NCI-H2081 treated with DMSO at 0.1 percent for 48 hours (cell line): ENCODE data around the gene TDG.
"Not testable (repeated sequence)": the region's sequence is repeated elsewhere in the genome, so short reads cannot be mapped to it uniquely, and the experiment has no call there.

ENCODE experiments used
- DNase-seq: peaks from one replicate; lab custom pipeline; 2025; lab: John Stamatoyannopoulos, UW

The TDG gene

DNA sequence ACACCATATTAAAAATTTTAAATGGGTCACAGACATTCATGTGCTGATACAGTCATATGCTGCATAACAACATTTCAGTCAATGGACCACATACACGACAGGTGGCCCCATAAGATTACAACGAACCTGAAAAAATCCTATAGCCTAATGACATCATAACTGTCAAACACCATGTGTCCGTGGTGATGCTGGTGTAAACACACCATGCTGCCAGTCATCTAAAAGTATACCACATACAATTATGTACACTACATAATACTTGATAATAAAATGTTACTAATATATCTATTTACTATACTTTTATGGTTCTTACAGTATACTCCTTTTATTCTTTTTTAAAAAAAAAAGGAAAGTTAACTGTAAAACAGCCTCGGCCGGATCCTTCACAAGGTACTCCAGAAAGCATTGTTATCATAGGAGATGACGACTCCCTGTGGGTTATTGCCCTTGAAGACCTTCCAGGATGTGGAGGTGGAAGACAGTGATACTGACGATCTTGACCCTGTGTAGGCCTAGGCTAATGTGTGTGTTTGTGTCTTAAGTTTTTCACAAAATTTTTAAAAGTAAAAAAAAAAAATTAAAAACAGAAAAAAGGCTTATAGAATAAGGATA lies 5.0 kb upstream of the TDG start:
- no peak for DNase-seq

GRCh38 chr12:103962493-103962892 lies 3.2 kb upstream of the TDG start:
- no peak for DNase-seq

GRCh38 chr12:103964805-103965204 lies 867 bp upstream of the TDG start:
- no peak for DNase-seq

GRCh38 chr12:103965255-103965589 lies 450 bp upstream of the TDG start:
- DNase-seq = no peak

DNA sequence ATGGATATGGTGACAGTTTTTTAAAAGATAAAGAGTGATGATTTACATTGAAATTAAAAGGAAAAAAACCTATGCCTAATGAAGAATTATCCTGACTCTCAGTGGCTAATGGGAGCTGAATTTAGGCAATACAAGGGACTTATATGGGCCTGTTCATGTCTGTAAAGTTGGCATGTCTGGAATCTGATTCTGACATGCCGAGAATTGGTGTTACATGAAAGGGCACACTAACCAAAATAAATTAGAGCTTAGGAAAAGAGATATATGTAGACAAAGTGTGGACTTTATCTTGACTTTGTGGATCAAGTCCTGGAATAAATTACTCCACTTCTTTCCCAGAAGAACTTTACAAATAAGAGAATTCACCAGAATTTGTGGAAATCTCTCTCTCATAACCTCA lies 1.1 kb downstream of the TDG start:
- no peak for DNase-seq

DNA sequence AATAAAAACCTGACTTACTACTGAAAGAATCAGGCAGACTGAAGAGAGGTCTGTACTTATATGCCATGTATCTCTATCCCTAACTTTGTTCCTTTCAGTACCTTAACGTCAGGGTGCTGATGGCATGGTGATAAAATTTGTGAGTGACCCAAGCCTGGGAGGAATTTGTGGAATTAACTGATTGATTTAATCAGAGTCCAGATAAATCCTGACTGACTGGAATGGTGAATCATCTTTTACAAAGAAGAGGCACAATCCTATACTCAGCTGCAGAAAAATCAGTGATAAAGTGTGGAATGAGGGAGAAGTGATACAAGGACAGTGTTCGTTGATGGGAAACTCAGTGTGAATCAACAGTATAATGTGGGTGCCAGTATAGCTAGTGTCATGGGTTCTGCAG lies 3.7 kb downstream of the TDG start:
- no peak for DNase-seq

DNA sequence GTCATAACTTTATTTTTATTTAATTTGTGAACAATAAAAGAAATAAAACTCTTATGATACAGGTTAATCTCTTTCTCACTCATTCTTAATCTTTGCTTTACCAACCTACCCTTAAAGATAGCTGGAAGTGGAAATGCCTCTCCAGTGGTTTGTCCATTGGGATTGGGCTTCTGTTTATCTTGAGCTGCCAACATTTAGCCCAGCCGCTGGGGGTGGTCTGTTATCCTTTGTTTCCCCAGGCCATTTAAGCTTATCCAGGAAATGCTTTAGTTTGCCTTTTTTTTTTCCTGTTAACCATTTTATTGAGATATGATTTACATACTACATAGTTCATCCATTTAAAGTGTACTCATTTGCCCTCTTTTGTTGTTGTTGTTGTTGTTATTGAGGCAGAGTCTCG lies 8.2 kb downstream of the TDG start:
- no peak for DNase-seq

- no peak for DNase-seq
Observed at GRCh38 chr12:103975368-103975767, 9.7 kb downstream of the TDG start.

GRCh38 chr12:103978384-103978982 lies 12.8 kb downstream of the TDG start:
- no peak for DNase-seq

GRCh38 chr12:103986829-103987228 lies 21.2 kb downstream of the TDG start:
- DNase-seq = no peak

DNA sequence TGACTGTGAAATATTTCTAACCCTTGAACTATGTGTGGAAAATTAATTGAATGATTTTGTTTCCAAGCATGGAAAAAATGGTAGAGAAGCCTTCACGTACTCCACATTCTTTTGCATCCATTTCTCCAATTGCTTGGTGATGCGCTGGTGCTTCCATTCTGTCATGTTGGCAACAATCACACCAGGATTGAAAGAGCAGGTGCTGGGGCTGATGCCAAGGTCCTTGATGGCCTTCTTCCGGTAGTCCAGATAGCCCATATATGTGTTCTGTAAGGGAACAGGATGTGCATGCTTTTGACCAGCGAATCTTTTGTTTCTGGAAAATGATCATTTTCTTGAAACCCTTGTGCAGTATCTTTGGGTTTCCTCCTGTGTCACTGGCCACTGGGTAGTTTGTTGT lies 28.6 kb downstream of the TDG start:
- no peak for DNase-seq

DNA sequence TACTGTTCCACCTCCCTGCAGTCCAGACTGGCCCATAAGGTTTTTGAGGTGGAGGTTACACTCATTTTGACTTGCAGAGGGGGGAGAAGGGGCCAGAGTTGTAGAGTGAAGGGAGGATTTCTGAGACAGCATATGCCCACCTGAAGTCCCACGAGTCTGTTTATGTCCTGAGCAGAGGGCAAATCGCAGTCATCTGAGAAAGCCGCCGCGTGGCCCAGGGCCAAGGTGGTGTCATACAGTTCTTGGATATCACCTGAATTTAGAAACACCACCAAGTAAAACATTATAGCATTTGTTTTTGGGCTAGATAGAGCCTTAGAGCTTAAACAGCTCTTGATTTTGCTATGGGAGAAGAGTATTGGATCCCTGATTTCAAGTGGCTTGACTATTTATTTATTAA lies 30.9 kb downstream of the TDG start:
- DNase-seq = no peak

DNA sequence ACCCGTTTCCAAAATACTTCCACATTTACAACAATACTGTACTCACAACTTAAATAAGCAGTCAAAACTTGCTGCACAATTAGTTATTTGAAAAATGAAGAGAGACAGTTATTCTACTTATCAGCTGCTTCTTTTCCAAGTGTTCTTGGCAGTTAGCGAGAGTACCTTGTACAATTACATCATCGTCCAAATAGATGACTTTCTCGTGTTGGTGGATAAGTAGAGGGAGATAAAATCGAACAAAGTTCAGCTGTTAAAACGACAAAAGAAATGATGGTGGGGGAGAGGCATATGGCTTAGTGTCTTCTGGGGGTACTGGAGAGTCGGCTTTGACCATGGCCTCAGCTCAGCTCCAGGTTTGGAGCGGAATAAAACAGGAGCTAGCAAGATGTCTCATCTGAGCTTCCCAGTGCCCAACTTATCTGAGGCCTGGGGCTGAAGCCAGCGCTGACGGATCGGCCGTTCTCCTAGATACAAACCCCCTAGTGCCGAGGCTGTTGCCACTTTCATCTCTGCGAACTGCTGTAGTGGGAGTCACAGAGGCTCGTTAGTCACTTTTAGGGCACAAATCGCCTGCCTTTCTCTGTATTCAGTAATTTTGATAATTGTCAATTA lies 31.7 kb downstream of the TDG start:
- no peak for DNase-seq

DNA sequence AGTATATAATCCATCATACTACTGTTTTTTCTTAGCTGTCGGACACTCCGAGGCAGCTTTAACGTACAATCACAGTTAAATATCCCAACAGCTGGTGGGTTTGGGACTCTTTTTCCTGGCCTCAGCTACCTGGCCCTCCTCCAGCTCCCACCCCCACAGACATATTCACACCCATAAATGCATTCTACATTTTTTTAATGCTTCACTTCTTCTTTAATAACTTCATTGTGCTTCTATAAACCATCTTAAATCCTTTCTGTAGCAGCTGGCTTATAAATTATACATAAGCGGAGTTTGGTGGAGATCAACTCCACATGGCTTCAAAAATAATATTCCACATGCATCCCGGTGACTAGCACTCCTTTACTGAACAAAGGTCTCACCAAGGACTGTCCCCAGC lies 33.3 kb downstream of the TDG start:
- DNase-seq = no peak

DNA sequence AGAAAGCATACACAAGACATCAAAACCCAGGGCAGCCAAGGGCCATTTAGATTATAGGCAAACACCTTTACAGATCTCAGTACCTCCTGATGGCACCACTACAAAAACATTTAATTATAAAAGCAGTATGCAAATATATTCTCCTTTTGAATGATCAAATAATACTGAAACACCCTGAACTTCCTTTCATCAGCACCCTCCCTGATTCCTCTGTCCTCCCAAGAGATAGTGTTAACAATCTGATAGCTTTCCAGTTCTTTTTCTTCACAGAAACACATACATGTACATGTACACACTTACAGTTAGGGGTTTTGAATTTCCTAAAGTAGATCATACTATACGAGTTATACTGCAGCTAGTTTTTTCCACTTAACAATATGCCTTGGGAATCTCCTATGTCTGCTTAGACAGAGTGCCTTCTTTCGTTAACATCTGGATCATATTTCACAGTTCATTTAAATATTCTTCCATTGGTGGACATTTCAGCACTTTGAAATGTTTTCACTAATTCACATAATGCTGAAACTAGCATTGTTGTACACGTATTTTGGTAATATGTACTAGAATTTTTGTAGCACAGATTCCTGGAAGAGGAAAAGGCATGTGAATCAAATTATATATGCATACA lies 35.2 kb downstream of the TDG start:
- DNase-seq = no peak

DNA sequence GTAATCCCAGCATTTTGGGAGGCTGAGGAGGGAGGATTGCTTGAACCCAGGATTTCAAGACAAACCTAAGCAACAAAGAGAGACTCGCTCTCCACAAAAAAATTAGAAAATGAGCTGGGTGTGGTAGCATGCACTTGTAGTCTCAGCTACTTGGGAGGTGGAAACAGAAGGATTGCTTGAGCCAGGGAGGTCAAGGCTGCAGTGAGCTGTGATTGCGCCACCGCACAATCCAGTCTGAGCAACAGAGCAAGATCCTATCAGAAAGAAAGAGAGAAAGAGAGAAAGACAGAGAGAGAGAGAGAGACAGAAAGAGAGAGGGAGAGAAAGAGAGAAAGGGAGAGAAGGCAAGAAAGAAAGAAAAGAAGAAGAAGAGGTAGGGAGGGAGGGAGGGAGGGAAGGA lies 37.0 kb downstream of the TDG start:
- no peak for DNase-seq

GRCh38 chr12:104003596-104003995 lies 37.9 kb downstream of the TDG start:
- no peak for DNase-seq

- no peak for DNase-seq
Observed at GRCh38 chr12:104006929-104007328, 41.3 kb downstream of the TDG start.

DNA sequence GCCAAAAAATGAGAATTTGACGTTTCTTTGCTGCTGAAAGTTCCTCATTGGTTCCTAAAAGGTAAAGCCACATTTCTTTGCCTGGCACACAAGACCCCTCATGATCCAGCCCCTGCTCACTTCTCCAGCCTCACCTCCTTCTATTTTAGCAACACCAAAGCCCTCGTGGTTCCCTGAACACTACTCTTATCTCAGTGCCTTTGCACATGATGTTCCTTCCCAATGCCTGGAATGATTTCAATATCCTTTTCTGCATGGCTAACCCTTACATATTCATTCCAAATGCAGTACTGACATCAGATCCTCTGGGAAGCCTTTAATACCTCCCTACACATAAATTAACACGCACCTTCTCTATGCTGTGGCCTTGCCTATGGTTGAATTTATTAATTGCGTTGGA lies 44.4 kb downstream of the TDG start:
- no peak for DNase-seq

- no peak for DNase-seq
Observed at GRCh38 chr12:104010606-104011169, 45.0 kb downstream of the TDG start.

DNA sequence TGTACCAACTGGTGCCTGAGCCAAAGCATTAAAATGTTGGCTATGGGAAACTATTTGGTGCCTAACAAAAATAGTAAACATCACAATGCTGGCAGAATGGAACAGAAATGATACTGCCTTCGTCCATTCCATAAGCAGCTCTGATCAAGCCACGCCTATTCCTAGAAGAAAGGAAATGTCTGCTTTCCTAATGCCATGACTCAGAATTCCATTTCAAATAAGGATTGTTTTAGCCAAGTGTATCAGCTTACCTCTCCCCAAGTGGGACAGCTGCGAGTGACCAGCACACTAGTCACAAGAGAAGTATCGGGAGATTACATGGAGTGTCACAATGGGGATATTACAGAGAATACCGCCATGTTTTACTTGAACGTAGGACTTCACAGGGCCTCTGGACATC lies 45.6 kb downstream of the TDG start:
- no peak for DNase-seq

GRCh38 chr12:104012331-104012730 lies 46.7 kb downstream of the TDG start:
- DNase-seq = no peak

- not testable (repeated sequence) for DNase-seq
Observed at GRCh38 chr12:104021862-104022261, 56.2 kb downstream of the TDG start.
